H1 (cell line): ENCODE data around the gene CSN1S1. TPM values are rescaled to one million over a fixed set of nuclear protein-coding genes. Genes with fewer than 3 reads are reported as not detected.

ENCODE experiments used
- CTCF ChIA-PET: fragments of 300-600 bp; sonication (Branson Sonifier 250); formaldehyde crosslinking; loops from one replicate; lab custom pipeline; 2021; ENCODE audit not compliant: partially characterized antibody; lab: Charles Lee
- POLR2A ChIA-PET: fragments of 300-600 bp; sonication (Branson Sonifier 250); formaldehyde crosslinking; loops from one replicate; lab custom pipeline; 2021; ENCODE audit warnings: inconsistent platforms; ENCODE audit not compliant: partially characterized antibody; lab: Charles Lee
- DNase-seq, 2 experiments: peaks; one replicate each; pipeline versions ENCODE4 v3.0.0 to v3.0.0-alpha.2; 2010 to 2022; ENCODE audit warnings: low spot score in 2 of 2, low read depth in 1 of 2, mixed read lengths in 1 of 2
- FAIRE-seq: peaks from 2 replicates; lab custom pipeline; 2011; peaks lifted over from hg19 to GRCh38; lab: Jason Lieb, UNC
- H2AFZ ChIP-seq: 2 replicates; pipeline ENCODE4 v1.8.1; 2012; ENCODE audit warnings: low read length, inconsistent platforms
- H2AK5ac ChIP-seq: 2 replicates; pipeline ENCODE4 v1.6.1; 2013; ENCODE audit warnings: low read depth, low read length
- H2BK120ac ChIP-seq: replicated peaks from 2 replicates; pipeline ENCODE3; 2013; ENCODE audit warnings: low read depth, low read length, inconsistent platforms
- H2BK12ac ChIP-seq: 2 replicates; pipeline ENCODE4 v1.6.1; 2013; ENCODE audit warnings: low read depth, low read length
- H2BK15ac ChIP-seq: 2 replicates; pipeline ENCODE4 v1.6.1; 2013; ENCODE audit warnings: low read length
- H2BK20ac ChIP-seq: 2 replicates; pipeline ENCODE4 v1.6.1; 2013; ENCODE audit warnings: low read length
- H2BK5ac ChIP-seq: 2 replicates; pipeline ENCODE4 v1.6.1; 2013; ENCODE audit warnings: low read depth, low read length
- H3K14ac ChIP-seq: 2 replicates; pipeline ENCODE4 v1.6.1; 2013; ENCODE audit warnings: inconsistent platforms; ENCODE audit not compliant: insufficient read length
- H3K18ac ChIP-seq: 2 replicates; pipeline ENCODE4 v1.6.1; 2013; ENCODE audit warnings: low read length; ENCODE audit errors: extremely low read depth
- H3K23ac ChIP-seq: 2 replicates; pipeline ENCODE4 v1.6.1; 2013; ENCODE audit warnings: inconsistent platforms; ENCODE audit not compliant: insufficient read length
- H3K23me2 ChIP-seq: 2 replicates; pipeline ENCODE4 v1.6.1; 2013; ENCODE audit warnings: low read depth, low read length
- H3K27ac ChIP-seq: 2 replicates; pipeline ENCODE4 v1.6.1; 2011; ENCODE audit warnings: low read depth, low read length, inconsistent platforms
- H3K27me3 ChIP-seq, 4 experiments: replicated peaks in 1 of 4; 1 replicate in 1 of 4; 2 replicates in 3 of 4; pipeline versions ENCODE4 v1.6.1 to v1.8.1; 2011 to 2013; ENCODE audit warnings: low read length in 3 of 4, mild to moderate bottlenecking in 3 of 4, inconsistent platforms in 2 of 4, mixed read lengths in 2 of 4, moderate library complexity in 1 of 4; ENCODE audit not compliant: control insufficient read depth in 3 of 4, insufficient read depth in 3 of 4; ENCODE audit errors: extremely low read depth in 1 of 4
- H3K36me3 ChIP-seq, 4 experiments: 2 replicates each; pipeline versions ENCODE4 v1.6.1 to v1.8.1; 2011 to 2013; ENCODE audit warnings: mild to moderate bottlenecking in 4 of 4, low read length in 3 of 4, moderate library complexity in 2 of 4, control low read depth in 1 of 4, inconsistent platforms in 1 of 4; ENCODE audit not compliant: insufficient read depth in 4 of 4, control insufficient read depth in 2 of 4
- H3K4ac ChIP-seq: replicated peaks from 2 replicates; pipeline ENCODE3; 2013; ENCODE audit warnings: low read length, low read depth, mixed read lengths, inconsistent platforms; ENCODE audit not compliant: insufficient read length
- H3K4me1 ChIP-seq, 4 experiments: replicated peaks in 1 of 4; 1 replicate in 1 of 4; 2 replicates in 3 of 4; pipeline versions ENCODE4 v1.6.1 to v1.8.1; 2011 to 2013; ENCODE audit warnings: low read length in 3 of 4, inconsistent platforms in 2 of 4, mixed read lengths in 1 of 4; ENCODE audit not compliant: insufficient read depth in 4 of 4, control insufficient read depth in 3 of 4
- H3K4me2 ChIP-seq, 2 experiments: 2 replicates each; pipeline versions ENCODE4 v1.6.1 to v1.8.1; 2011 to 2013; ENCODE audit warnings: low read depth in 2 of 2, low read length in 2 of 2, control low read depth in 1 of 2, inconsistent platforms in 1 of 2, mild to moderate bottlenecking in 1 of 2; ENCODE audit not compliant: insufficient read depth in 1 of 2
- H3K4me3 ChIP-seq, 4 experiments: fragments of 200-600, 300-600 bp in 1 of 4; sonication (generic), shearing (Covaris generic), sonication (Bioruptor Twin) in 1 of 4; 2 replicates each; pipeline versions ENCODE4 v1.5.1 to v1.8.1; 2011 to 2016; ENCODE audit warnings: low read length in 4 of 4, low read depth in 3 of 4, control low read depth in 2 of 4, inconsistent platforms in 2 of 4, mild to moderate bottlenecking in 2 of 4, mixed read lengths in 1 of 4, moderate library complexity in 1 of 4; ENCODE audit not compliant: insufficient read depth in 2 of 4; ENCODE audit errors: extremely low read depth in 1 of 4
- H3K56ac ChIP-seq: replicated peaks from 2 replicates; pipeline ENCODE3; 2013; ENCODE audit warnings: low read depth, mild to moderate bottlenecking, mixed read lengths, low read length, inconsistent platforms; ENCODE audit not compliant: insufficient read length
- H3K79me1 ChIP-seq: 2 replicates; pipeline ENCODE4 v1.6.1; 2013; ENCODE audit warnings: low read depth, low read length, control low read depth
- H3K79me2 ChIP-seq, 2 experiments: 2 replicates each; pipeline versions ENCODE4 v1.6.1 to v1.8.1; 2012 to 2013; ENCODE audit warnings: low read length in 2 of 2, mild to moderate bottlenecking in 2 of 2, inconsistent platforms in 1 of 2; ENCODE audit not compliant: insufficient read depth in 2 of 2, control insufficient read depth in 1 of 2
- H3K9ac ChIP-seq, 4 experiments: replicated peaks in 1 of 4; 1 replicate in 1 of 4; 2 replicates in 3 of 4; pipeline versions ENCODE4 v1.6.1 to v1.8.1; 2011 to 2013; ENCODE audit warnings: low read depth in 3 of 4, low read length in 3 of 4, control low read depth in 2 of 4, mild to moderate bottlenecking in 2 of 4, moderate library complexity in 2 of 4, inconsistent platforms in 1 of 4; ENCODE audit errors: extremely low read depth in 1 of 4
- H3K9me3 ChIP-seq, 2 experiments: 2 replicates each; pipeline versions ENCODE4 v1.6.1 to v1.8.1; 2012 to 2013; ENCODE audit warnings: mild to moderate bottlenecking in 2 of 2, moderate library complexity in 2 of 2, control low read depth in 1 of 2, inconsistent platforms in 1 of 2, low read depth in 1 of 2, low read length in 1 of 2, mixed read lengths in 1 of 2; ENCODE audit not compliant: insufficient read depth in 2 of 2
- H4K20me1 ChIP-seq, 2 experiments: replicated peaks in 1 of 2; 2 replicates each; pipeline versions ENCODE3 to v1.8.1; 2011 to 2013; ENCODE audit warnings: inconsistent platforms in 2 of 2, low read length in 2 of 2, mild to moderate bottlenecking in 1 of 2; ENCODE audit not compliant: insufficient read depth in 2 of 2, control insufficient read depth in 1 of 2
- H4K5ac ChIP-seq: 2 replicates; pipeline ENCODE4 v1.6.1; 2013; ENCODE audit warnings: low read length, low read depth, mixed read lengths, inconsistent platforms; ENCODE audit not compliant: insufficient read length
- H4K8ac ChIP-seq: 2 replicates; pipeline ENCODE4 v1.8.0; 2013; ENCODE audit warnings: mild to moderate bottlenecking, moderate library complexity, low read length, inconsistent platforms; ENCODE audit not compliant: insufficient read depth; ENCODE audit errors: extremely low read depth
- H4K91ac ChIP-seq: replicated peaks from 2 replicates; pipeline ENCODE3; 2013; ENCODE audit warnings: low read length, mixed read lengths, inconsistent platforms; ENCODE audit not compliant: insufficient read length
- CBX5 ChIP-seq: fragments of 300-800, 300-1000 bp; sonication (generic); IDR thresholded peaks from 2 replicates; pipeline ENCODE4 v1.7.1; 2016; ENCODE audit warnings: antibody characterized with exemption, low read length, low read depth
- FOSL1 ChIP-seq: IDR thresholded peaks from 2 replicates; pipeline ENCODE4 v1.6.1; 2011; ENCODE audit warnings: mild to moderate bottlenecking, low read depth, low read length, moderate library complexity; ENCODE audit not compliant: insufficient read depth
- HDAC6 ChIP-seq: IDR thresholded peaks from one replicate; pipeline ENCODE4 v1.7.1; 2012; ENCODE audit warnings: low read depth, mild to moderate bottlenecking, inconsistent platforms, low read length, moderate library complexity
- JUND ChIP-seq: IDR thresholded peaks from 2 replicates; pipeline ENCODE4 v1.6.1; 2011; ENCODE audit warnings: mild to moderate bottlenecking, improper control_type of control experiment, low read length
- KDM5A ChIP-seq: fragments of 200-600 bp; IDR thresholded peaks from 2 replicates; pipeline ENCODE4 v1.7.1; 2012; ENCODE audit warnings: mild to moderate bottlenecking, low read length, inconsistent platforms, mixed read lengths
- NANOG ChIP-seq: IDR thresholded peaks from 2 replicates; pipeline ENCODE4 v1.6.1; 2011; ENCODE audit warnings: low read length, low read depth, mild to moderate bottlenecking, inconsistent platforms; ENCODE audit not compliant: insufficient read depth, poor library complexity, severe bottlenecking
- NRF1 ChIP-seq: IDR thresholded peaks from 2 replicates; pipeline ENCODE4 v1.6.1; 2011; ENCODE audit warnings: mild to moderate bottlenecking, low read depth, low read length, improper control_type of control experiment
- POLR2A ChIP-seq, 2 experiments: IDR thresholded peaks; 1 replicate in 1 of 2; 2 replicates in 1 of 2; pipeline ENCODE4 v1.6.1; 2011; ENCODE audit warnings: low read depth in 2 of 2, low read length in 2 of 2, mild to moderate bottlenecking in 2 of 2; ENCODE audit errors: control extremely low read depth in 1 of 2
- SIX5 ChIP-seq: IDR thresholded peaks from 2 replicates; pipeline ENCODE4 v1.6.1; 2011; ENCODE audit warnings: mild to moderate bottlenecking, low read depth, low read length
- SRF ChIP-seq: IDR thresholded peaks from 2 replicates; pipeline ENCODE4 v1.6.1; 2011; ENCODE audit warnings: mild to moderate bottlenecking, low read depth, low read length, moderate library complexity
- TEAD4 ChIP-seq: IDR thresholded peaks from 2 replicates; pipeline ENCODE4 v1.6.1; 2012; ENCODE audit warnings: low read depth, low read length, inconsistent platforms, mixed read lengths
- WGBS, 2 experiments: shearing (Covaris generic) in 1 of 2; methylation state at CpG; one replicate each; pipeline versions ENCODE4 v1.1.6 to v1.1.7; 2013 to 2015; ENCODE audit warnings: low lambda C conversion rate in 2 of 2, mixed read lengths in 2 of 2, inconsistent platforms in 1 of 2, low coverage in 1 of 2, missing lambda C conversion rate in 1 of 2; ENCODE audit not compliant: insufficient replicate concordance in 2 of 2, insufficient coverage in 1 of 2, insufficient read length in 1 of 2; ENCODE audit errors: extremely low coverage in 1 of 2, missing lambda C conversion rate in 1 of 2; 5-methylcytosine and 5-hydroxymethylcytosine counted together
- polyA plus RNA-seq, 7 experiments: library from polyadenylated mRNA; depleted of rRNA in 3 of 7; stranded (reverse) in 5 of 7; unstranded in 2 of 7; fragments of >200 nt in 5 of 7; fragments of 200-250 nt in 2 of 7; gene quantifications; 1 replicate in 5 of 7; 2 replicates in 1 of 7; 4 replicates in 1 of 7; pipeline versions ENCODE4 v1.2.1 to v1.2.3, GENCODE V29; 2011 to 2013; ENCODE audit warnings: missing spikeins in 2 of 7, mixed read lengths in 2 of 7
- total RNA-seq: library from RNA; stranded (reverse); fragmentation: NEBNext Ultra II Directional; extraction: Animal tissue kit (Norgen Biotek cat#: 25700); gene quantifications from 2 replicates; pipeline ENCODE4 v1.2.1, GENCODE V29; 2021

Gene CSN1S1
- total and polyA plus RNA-seq, 2 of the 8 experiments (the other 6 are each of a cell fraction or from before 2014, with no cell fraction given): not detected

- Histone ChIP-seq H2BK120ac (no peak within 1 kb of the TSS), H3K4me1 (no peaks in the 10 kb centered on the region), H3K23me2 (no peaks in the 10 kb centered on the region), H3K14ac (no peak within 1 kb of the TSS), H3K18ac (no peak within 1 kb of the TSS), H4K20me1 (no peaks in the 10 kb centered on the region), H3K4me2 (no peak within 1 kb of the TSS), H3K9me3 (no peaks in the 10 kb centered on the region), H3K36me3 (no peaks in the 10 kb centered on the region), H3K56ac (no peak within 1 kb of the TSS), H2AK5ac (no peak within 1 kb of the TSS), H3K23ac (no peak within 1 kb of the TSS), H2BK15ac (no peak within 1 kb of the TSS), H4K8ac (no peak within 1 kb of the TSS), H3K79me2 (no peaks in the 10 kb centered on the region), H4K91ac (no peak within 1 kb of the TSS), H2BK5ac (no peak within 1 kb of the TSS), H3K27me3 (no peaks in the 10 kb centered on the region), H4K5ac (no peak within 1 kb of the TSS), H3K4me3 (no peak within 1 kb of the TSS), H2BK20ac (no peak within 1 kb of the TSS), H2AFZ (no peak within 1 kb of the TSS), H3K79me1 (no peaks in the 10 kb centered on the region), H3K9ac (no peak within 1 kb of the TSS), H2BK12ac (no peak within 1 kb of the TSS), H3K27ac (no peak within 1 kb of the TSS), H3K4ac (no peak within 1 kb of the TSS)
- FAIRE-seq (no peak), DNase-seq (no peak)
- CTCF ChIA-PET: no interaction called here
- WGBS, 2 experiments: 85% methylated on average over 2 of the region's 2 CpGs; no CpG with 5 or more reads in 1 of the 2 experiments
- no peak for TF ChIP-seq KDM5A
- TF ChIP-seq CBX5: no peak
- TF ChIP-seq SRF: no peak
- no peak for TF ChIP-seq FOSL1
- TF ChIP-seq TEAD4: no peak
- no peak for TF ChIP-seq NRF1
- TF ChIP-seq NANOG: no peak
- no peak for TF ChIP-seq POLR2A (IDR thresholded peaks at IDR 0.05; ENCODE audit: control extremely low read depth in 1 of 2, low read depth in 2 of 2, low read length in 2 of 2)
- TF ChIP-seq SIX5: no peak
- TF ChIP-seq HDAC6: no peak
- TF ChIP-seq JUND: no peak
- POLR2A ChIA-PET: no interaction called here
Measured at GRCh38 chr4:69965628-69966027, 34.8 kb downstream of the CSN1S1 start, which contains the start of gene CSN2. CSN2 (minus strand) TSS chr4:69965728; CDS start chr4:69960995, 4,733 bp downstream.
